H1 (cell line): ENCODE measurements around the gene CFAP92. TPM values are rescaled to one million over a fixed set of nuclear protein-coding genes. Genes with fewer than 3 reads are reported as not detected.

Experiments
- CEBPB ChIP-seq: IDR thresholded peaks from 2 replicates; pipeline ENCODE4 v1.6.1; 2012; ENCODE audit warnings: low read depth, low read length
- CHD1 ChIP-seq: IDR thresholded peaks from 2 replicates; pipeline ENCODE4 v1.6.1; 2012; ENCODE audit warnings: low read depth, low read length, improper control_type of control experiment
- KDM4A ChIP-seq: IDR thresholded peaks from one replicate; pipeline ENCODE4 v1.7.1; 2012; ENCODE audit warnings: low read depth, mild to moderate bottlenecking, moderate library complexity, low read length, inconsistent platforms; ENCODE audit not compliant: severe bottlenecking
- SP4 ChIP-seq: IDR thresholded peaks from 2 replicates; pipeline ENCODE4 v1.6.1; 2012; ENCODE audit warnings: low read length, inconsistent platforms
- SUZ12 ChIP-seq: fragments of 200-600 bp; sonication (generic); IDR thresholded peaks from 2 replicates; pipeline ENCODE4 v1.6.1; 2012; ENCODE audit warnings: mild to moderate bottlenecking, inconsistent platforms, low read length, moderate library complexity, mixed read lengths
- YY1 ChIP-seq: IDR thresholded peaks from 2 replicates; pipeline ENCODE4 v1.6.1; 2011; ENCODE audit warnings: low read depth, mild to moderate bottlenecking, low read length
- ZNF274 ChIP-seq: IDR thresholded peaks from 2 replicates; pipeline ENCODE4 v1.7.0; 2012; ENCODE audit warnings: low read length, borderline replicate concordance; ENCODE audit errors: extremely low read depth
- polyA plus RNA-seq, 7 experiments: library from polyadenylated mRNA; depleted of rRNA in 3 of 7; stranded (reverse) in 5 of 7; unstranded in 2 of 7; fragments of >200 nt in 5 of 7; fragments of 200-250 nt in 2 of 7; gene quantifications; 1 replicate in 5 of 7; 2 replicates in 1 of 7; 4 replicates in 1 of 7; pipeline versions ENCODE4 v1.2.1 to v1.2.3, GENCODE V29; 2011 to 2013; ENCODE audit warnings: missing spikeins in 2 of 7, mixed read lengths in 2 of 7
- total RNA-seq: library from RNA; stranded (reverse); fragmentation: NEBNext Ultra II Directional; extraction: Animal tissue kit (Norgen Biotek cat#: 25700); gene quantifications from 2 replicates; pipeline ENCODE4 v1.2.1, GENCODE V29; 2021
- TF ChIP-seq, protein P1 (sequence below): IDR thresholded peaks from 2 replicates; pipeline ENCODE4 v1.6.1; 2012; ENCODE audit warnings: inconsistent platforms

Gene CFAP92
- total and polyA plus RNA-seq, 2 of the 8 experiments (the other 6 are each of a cell fraction or from before 2014, with no cell fraction given): 0.77 to 2.0 TPM

DNA sequence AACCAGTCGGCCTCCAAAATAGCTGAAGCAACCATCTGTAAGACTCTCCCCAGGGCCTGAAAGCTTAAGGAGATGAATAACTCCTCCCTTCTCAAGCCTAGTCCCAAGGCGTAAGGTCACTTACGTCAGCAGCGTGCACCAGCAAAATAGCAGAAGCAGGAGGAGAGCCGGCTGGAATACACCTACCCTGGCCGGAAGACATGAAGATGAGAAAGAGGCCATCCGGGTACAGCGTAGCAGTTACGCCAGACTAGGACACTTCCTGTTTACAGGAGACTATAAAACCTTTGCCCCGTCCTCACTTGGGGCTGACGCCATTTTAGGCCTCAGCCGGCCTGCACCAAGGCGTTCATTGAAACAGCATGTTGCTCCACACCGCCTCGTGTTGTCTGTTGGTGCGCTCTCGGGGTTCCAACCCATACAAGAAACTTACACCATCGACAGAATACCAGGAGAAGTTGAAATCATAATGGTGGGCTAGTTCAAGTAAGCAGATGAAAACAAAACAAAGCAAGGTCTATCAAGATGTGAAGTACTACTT, 2.5 kb downstream of the CFAP92 start (continued):
- TF ChIP-seq, protein P1, sequence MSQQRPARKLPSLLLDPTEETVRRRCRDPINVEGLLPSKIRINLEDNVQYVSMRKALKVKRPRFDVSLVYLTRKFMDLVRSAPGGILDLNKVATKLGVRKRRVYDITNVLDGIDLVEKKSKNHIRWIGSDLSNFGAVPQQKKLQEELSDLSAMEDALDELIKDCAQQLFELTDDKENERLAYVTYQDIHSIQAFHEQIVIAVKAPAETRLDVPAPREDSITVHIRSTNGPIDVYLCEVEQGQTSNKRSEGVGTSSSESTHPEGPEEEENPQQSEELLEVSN: no peak
- TF ChIP-seq SP4 (no peak), SUZ12 (no peak), CEBPB (no peak), YY1 (no peak), KDM4A (no peak), CHD1 (no peak), ZNF274 (no peak)
